Gastroesophageal sphincter (tissue), 3 donors: ENCODE measurements around the gene HPS3.

Experiments used
- CTCF ChIP-seq, 4 experiments: fragments of 200-600 bp in 2 of 4; fragments of 450-650 bp in 2 of 4; sonication (generic) in 1 of 4; IDR thresholded peaks; one replicate each; pipeline ENCODE4 v1.5.1; 2017 to 2019; ENCODE audit warnings: antibody characterized with exemption in 4 of 4, mild to moderate bottlenecking in 2 of 4, moderate library complexity in 2 of 4
- EP300 ChIP-seq: sonication (generic); formaldehyde crosslinking; IDR thresholded peaks from one replicate; pipeline ENCODE4 v1.6.1; 2017; ENCODE audit warnings: antibody characterized with exemption, mild to moderate bottlenecking
- POLR2A ChIP-seq, 2 donors: fragments of 450-650 bp; IDR thresholded peaks; one replicate each; pipeline ENCODE4 v1.6.1; 2017; ENCODE audit warnings: antibody characterized with exemption in 2 of 2, mild to moderate bottlenecking in 2 of 2, moderate library complexity in 1 of 2
- POLR2AphosphoS5 ChIP-seq: sonication (generic); formaldehyde crosslinking; IDR thresholded peaks from one replicate; pipeline ENCODE4 v1.6.1; 2017; ENCODE audit warnings: antibody characterized with exemption

GRCh38 chr3:149142682-149143081, 13.2 kb downstream of the HPS3 start:
- TF ChIP-seq CTCF (IDR thresholded peaks at IDR 0.05) (no peak), POLR2AphosphoS5 (no peak), POLR2A (IDR thresholded peaks at IDR 0.05) (no peak), EP300 (no peak)
